NCI-H1930 (cell line): ENCODE results near the gene CARMIL1.

Source experiments
- DNase-seq, 2 experiments: peaks; one replicate each; lab custom pipeline; 2025; lab: John Stamatoyannopoulos, UW

The CARMIL1 gene

GRCh38 chr6:25512560-25512959, 233.4 kb downstream of the CARMIL1 start:
- no peak for DNase-seq

- no peak for DNase-seq
These were observed 240.7 kb downstream of the CARMIL1 start for GRCh38 chr6:25519856-25520255.

- no peak for DNase-seq
These were observed 245.4 kb downstream of the CARMIL1 start for GRCh38 chr6:25524542-25524941.

GRCh38 chr6:25525078-25525477, 245.9 kb downstream of the CARMIL1 start:
- no peak for DNase-seq

GRCh38 chr6:25534942-25535631, 255.9 kb downstream of the CARMIL1 start:
- no peak for DNase-seq

- DNase-seq: no peak
These were observed 256.6 kb downstream of the CARMIL1 start for GRCh38 chr6:25535632-25536225.

GRCh38 chr6:25536781-25537180, 257.6 kb downstream of the CARMIL1 start:
- no peak for DNase-seq

- DNase-seq: no peak
These were observed 258.3 kb downstream of the CARMIL1 start for GRCh38 chr6:25537349-25538018.

- no peak for DNase-seq
These were observed 262.1 kb downstream of the CARMIL1 start for GRCh38 chr6:25541228-25541627.

GRCh38 chr6:25542984-25543910, 264.1 kb downstream of the CARMIL1 start:
- no peak for DNase-seq

- no peak for DNase-seq
These were observed 265.7 kb downstream of the CARMIL1 start for GRCh38 chr6:25544833-25545232.

GRCh38 chr6:25547797-25548196, 268.6 kb downstream of the CARMIL1 start:
- DNase-seq: no peak

- DNase-seq: no peak
These were observed 269.3 kb downstream of the CARMIL1 start for GRCh38 chr6:25548451-25548850.

GRCh38 chr6:25550631-25551030, 271.5 kb downstream of the CARMIL1 start:
- DNase-seq: no peak

- DNase-seq: no peak
These were observed 274.3 kb downstream of the CARMIL1 start for GRCh38 chr6:25553502-25553901.

GRCh38 chr6:25555188-25555587, 276.0 kb downstream of the CARMIL1 start:
- DNase-seq: no peak

GRCh38 chr6:25556516-25556915, 277.3 kb downstream of the CARMIL1 start:
- DNase-seq: peak; percentile 26 to 42

- DNase-seq: no peak
These were observed 279.1 kb downstream of the CARMIL1 start for GRCh38 chr6:25558155-25558817.

GRCh38 chr6:25560865-25561264, 281.7 kb downstream of the CARMIL1 start:
- DNase-seq: no peak

GRCh38 chr6:25564943-25565342, 285.8 kb downstream of the CARMIL1 start:
- DNase-seq: no peak

GRCh38 chr6:25570578-25570977, 291.4 kb downstream of the CARMIL1 start:
- no peak for DNase-seq

- no peak for DNase-seq
These were observed 297.7 kb downstream of the CARMIL1 start for GRCh38 chr6:25576919-25577318.
